H1 (cell line): ENCODE results near the gene TOMT. TPM values are rescaled to one million over a fixed set of nuclear protein-coding genes. Genes with fewer than 3 reads are reported as not detected.

Source experiments
- CTCF ChIA-PET: fragments of 300-600 bp; sonication (Branson Sonifier 250); formaldehyde crosslinking; loops from one replicate; lab custom pipeline; 2021; ENCODE audit not compliant: partially characterized antibody; lab: Charles Lee
- POLR2A ChIA-PET: fragments of 300-600 bp; sonication (Branson Sonifier 250); formaldehyde crosslinking; loops from one replicate; lab custom pipeline; 2021; ENCODE audit warnings: inconsistent platforms; ENCODE audit not compliant: partially characterized antibody; lab: Charles Lee
- DNase-seq, 2 experiments: peaks; one replicate each; pipeline versions ENCODE4 v3.0.0 to v3.0.0-alpha.2; 2010 to 2022; ENCODE audit warnings: low spot score in 2 of 2, low read depth in 1 of 2, mixed read lengths in 1 of 2
- FAIRE-seq: peaks from 2 replicates; lab custom pipeline; 2011; peaks lifted over from hg19 to GRCh38; lab: Jason Lieb, UNC
- H2AFZ ChIP-seq: 2 replicates; pipeline ENCODE4 v1.8.1; 2012; ENCODE audit warnings: low read length, inconsistent platforms
- H2AK5ac ChIP-seq: 2 replicates; pipeline ENCODE4 v1.6.1; 2013; ENCODE audit warnings: low read depth, low read length
- H2BK120ac ChIP-seq: replicated peaks from 2 replicates; pipeline ENCODE3; 2013; ENCODE audit warnings: low read depth, low read length, inconsistent platforms
- H2BK12ac ChIP-seq: 2 replicates; pipeline ENCODE4 v1.6.1; 2013; ENCODE audit warnings: low read depth, low read length
- H2BK15ac ChIP-seq: 2 replicates; pipeline ENCODE4 v1.6.1; 2013; ENCODE audit warnings: low read length
- H2BK20ac ChIP-seq: 2 replicates; pipeline ENCODE4 v1.6.1; 2013; ENCODE audit warnings: low read length
- H2BK5ac ChIP-seq: 2 replicates; pipeline ENCODE4 v1.6.1; 2013; ENCODE audit warnings: low read depth, low read length
- H3K14ac ChIP-seq: 2 replicates; pipeline ENCODE4 v1.6.1; 2013; ENCODE audit warnings: inconsistent platforms; ENCODE audit not compliant: insufficient read length
- H3K18ac ChIP-seq: 2 replicates; pipeline ENCODE4 v1.6.1; 2013; ENCODE audit warnings: low read length; ENCODE audit errors: extremely low read depth
- H3K23ac ChIP-seq: 2 replicates; pipeline ENCODE4 v1.6.1; 2013; ENCODE audit warnings: inconsistent platforms; ENCODE audit not compliant: insufficient read length
- H3K23me2 ChIP-seq: 2 replicates; pipeline ENCODE4 v1.6.1; 2013; ENCODE audit warnings: low read depth, low read length
- H3K27ac ChIP-seq: 2 replicates; pipeline ENCODE4 v1.6.1; 2011; ENCODE audit warnings: low read depth, low read length, inconsistent platforms
- H3K27me3 ChIP-seq, 4 experiments: replicated peaks in 1 of 4; 1 replicate in 1 of 4; 2 replicates in 3 of 4; pipeline versions ENCODE4 v1.6.1 to v1.8.1; 2011 to 2013; ENCODE audit warnings: low read length in 3 of 4, mild to moderate bottlenecking in 3 of 4, inconsistent platforms in 2 of 4, mixed read lengths in 2 of 4, moderate library complexity in 1 of 4; ENCODE audit not compliant: control insufficient read depth in 3 of 4, insufficient read depth in 3 of 4; ENCODE audit errors: extremely low read depth in 1 of 4
- H3K36me3 ChIP-seq, 4 experiments: 2 replicates each; pipeline versions ENCODE4 v1.6.1 to v1.8.1; 2011 to 2013; ENCODE audit warnings: mild to moderate bottlenecking in 4 of 4, low read length in 3 of 4, moderate library complexity in 2 of 4, control low read depth in 1 of 4, inconsistent platforms in 1 of 4; ENCODE audit not compliant: insufficient read depth in 4 of 4, control insufficient read depth in 2 of 4
- H3K4ac ChIP-seq: replicated peaks from 2 replicates; pipeline ENCODE3; 2013; ENCODE audit warnings: low read length, low read depth, mixed read lengths, inconsistent platforms; ENCODE audit not compliant: insufficient read length
- H3K4me1 ChIP-seq, 4 experiments: replicated peaks in 1 of 4; 1 replicate in 1 of 4; 2 replicates in 3 of 4; pipeline versions ENCODE4 v1.6.1 to v1.8.1; 2011 to 2013; ENCODE audit warnings: low read length in 3 of 4, inconsistent platforms in 2 of 4, mixed read lengths in 1 of 4; ENCODE audit not compliant: insufficient read depth in 4 of 4, control insufficient read depth in 3 of 4
- H3K4me2 ChIP-seq, 2 experiments: 2 replicates each; pipeline versions ENCODE4 v1.6.1 to v1.8.1; 2011 to 2013; ENCODE audit warnings: low read depth in 2 of 2, low read length in 2 of 2, control low read depth in 1 of 2, inconsistent platforms in 1 of 2, mild to moderate bottlenecking in 1 of 2; ENCODE audit not compliant: insufficient read depth in 1 of 2
- H3K4me3 ChIP-seq, 4 experiments: fragments of 200-600, 300-600 bp in 1 of 4; sonication (generic), shearing (Covaris generic), sonication (Bioruptor Twin) in 1 of 4; 2 replicates each; pipeline versions ENCODE4 v1.5.1 to v1.8.1; 2011 to 2016; ENCODE audit warnings: low read length in 4 of 4, low read depth in 3 of 4, control low read depth in 2 of 4, inconsistent platforms in 2 of 4, mild to moderate bottlenecking in 2 of 4, mixed read lengths in 1 of 4, moderate library complexity in 1 of 4; ENCODE audit not compliant: insufficient read depth in 2 of 4; ENCODE audit errors: extremely low read depth in 1 of 4
- H3K56ac ChIP-seq: replicated peaks from 2 replicates; pipeline ENCODE3; 2013; ENCODE audit warnings: low read depth, mild to moderate bottlenecking, mixed read lengths, low read length, inconsistent platforms; ENCODE audit not compliant: insufficient read length
- H3K79me1 ChIP-seq: 2 replicates; pipeline ENCODE4 v1.6.1; 2013; ENCODE audit warnings: low read depth, low read length, control low read depth
- H3K79me2 ChIP-seq, 2 experiments: 2 replicates each; pipeline versions ENCODE4 v1.6.1 to v1.8.1; 2012 to 2013; ENCODE audit warnings: low read length in 2 of 2, mild to moderate bottlenecking in 2 of 2, inconsistent platforms in 1 of 2; ENCODE audit not compliant: insufficient read depth in 2 of 2, control insufficient read depth in 1 of 2
- H3K9ac ChIP-seq, 4 experiments: replicated peaks in 1 of 4; 1 replicate in 1 of 4; 2 replicates in 3 of 4; pipeline versions ENCODE4 v1.6.1 to v1.8.1; 2011 to 2013; ENCODE audit warnings: low read depth in 3 of 4, low read length in 3 of 4, control low read depth in 2 of 4, mild to moderate bottlenecking in 2 of 4, moderate library complexity in 2 of 4, inconsistent platforms in 1 of 4; ENCODE audit errors: extremely low read depth in 1 of 4
- H3K9me3 ChIP-seq, 2 experiments: 2 replicates each; pipeline versions ENCODE4 v1.6.1 to v1.8.1; 2012 to 2013; ENCODE audit warnings: mild to moderate bottlenecking in 2 of 2, moderate library complexity in 2 of 2, control low read depth in 1 of 2, inconsistent platforms in 1 of 2, low read depth in 1 of 2, low read length in 1 of 2, mixed read lengths in 1 of 2; ENCODE audit not compliant: insufficient read depth in 2 of 2
- H4K20me1 ChIP-seq, 2 experiments: replicated peaks in 1 of 2; 2 replicates each; pipeline versions ENCODE3 to v1.8.1; 2011 to 2013; ENCODE audit warnings: inconsistent platforms in 2 of 2, low read length in 2 of 2, mild to moderate bottlenecking in 1 of 2; ENCODE audit not compliant: insufficient read depth in 2 of 2, control insufficient read depth in 1 of 2
- H4K5ac ChIP-seq: 2 replicates; pipeline ENCODE4 v1.6.1; 2013; ENCODE audit warnings: low read length, low read depth, mixed read lengths, inconsistent platforms; ENCODE audit not compliant: insufficient read length
- H4K8ac ChIP-seq: 2 replicates; pipeline ENCODE4 v1.8.0; 2013; ENCODE audit warnings: mild to moderate bottlenecking, moderate library complexity, low read length, inconsistent platforms; ENCODE audit not compliant: insufficient read depth; ENCODE audit errors: extremely low read depth
- H4K91ac ChIP-seq: replicated peaks from 2 replicates; pipeline ENCODE3; 2013; ENCODE audit warnings: low read length, mixed read lengths, inconsistent platforms; ENCODE audit not compliant: insufficient read length
- BCL11A ChIP-seq, 2 experiments: IDR thresholded peaks; one replicate each; pipeline ENCODE4 v1.6.1; 2011; ENCODE audit warnings: low read depth in 2 of 2, low read length in 2 of 2, mild to moderate bottlenecking in 2 of 2
- JUN ChIP-seq: IDR thresholded peaks from 2 replicates; pipeline ENCODE4 v1.6.1; 2011; ENCODE audit warnings: low read depth, mild to moderate bottlenecking, improper control_type of control experiment, low read length
- NANOG ChIP-seq: IDR thresholded peaks from 2 replicates; pipeline ENCODE4 v1.6.1; 2011; ENCODE audit warnings: low read length, low read depth, mild to moderate bottlenecking, inconsistent platforms; ENCODE audit not compliant: insufficient read depth, poor library complexity, severe bottlenecking
- NRF1 ChIP-seq: IDR thresholded peaks from 2 replicates; pipeline ENCODE4 v1.6.1; 2011; ENCODE audit warnings: mild to moderate bottlenecking, low read depth, low read length, improper control_type of control experiment
- RBBP5 ChIP-seq: IDR thresholded peaks from 2 replicates; pipeline ENCODE4 v1.7.1; 2012; ENCODE audit warnings: low read depth, mild to moderate bottlenecking, inconsistent platforms, low read length, moderate library complexity, borderline replicate concordance
- RFX5 ChIP-seq: IDR thresholded peaks from 2 replicates; pipeline ENCODE4 v1.6.1; 2011; ENCODE audit warnings: low read depth, low read length, improper control_type of control experiment, borderline replicate concordance
- WGBS, 2 experiments: shearing (Covaris generic) in 1 of 2; methylation state at CpG; one replicate each; pipeline versions ENCODE4 v1.1.6 to v1.1.7; 2013 to 2015; ENCODE audit warnings: low lambda C conversion rate in 2 of 2, mixed read lengths in 2 of 2, inconsistent platforms in 1 of 2, low coverage in 1 of 2, missing lambda C conversion rate in 1 of 2; ENCODE audit not compliant: insufficient replicate concordance in 2 of 2, insufficient coverage in 1 of 2, insufficient read length in 1 of 2; ENCODE audit errors: extremely low coverage in 1 of 2, missing lambda C conversion rate in 1 of 2; 5-methylcytosine and 5-hydroxymethylcytosine counted together
- polyA plus RNA-seq, 7 experiments: library from polyadenylated mRNA; depleted of rRNA in 3 of 7; stranded (reverse) in 5 of 7; unstranded in 2 of 7; fragments of >200 nt in 5 of 7; fragments of 200-250 nt in 2 of 7; gene quantifications; 1 replicate in 5 of 7; 2 replicates in 1 of 7; 4 replicates in 1 of 7; pipeline versions ENCODE4 v1.2.1 to v1.2.3, GENCODE V29; 2011 to 2013; ENCODE audit warnings: missing spikeins in 2 of 7, mixed read lengths in 2 of 7
- total RNA-seq: library from RNA; stranded (reverse); fragmentation: NEBNext Ultra II Directional; extraction: Animal tissue kit (Norgen Biotek cat#: 25700); gene quantifications from 2 replicates; pipeline ENCODE4 v1.2.1, GENCODE V29; 2021
- TF ChIP-seq, protein P1 (sequence below), 3 experiments: IDR thresholded peaks; 1 replicate in 2 of 3; 2 replicates in 1 of 3; pipeline versions ENCODE4 v1.5.1 to v1.6.1; 2011; ENCODE audit warnings: low read length in 3 of 3, mild to moderate bottlenecking in 3 of 3, inconsistent platforms in 2 of 3, low read depth in 1 of 3, moderate library complexity in 1 of 3; ENCODE audit not compliant: insufficient read depth in 1 of 3; ENCODE audit errors: control extremely low read depth in 1 of 3
- TF ChIP-seq, protein P2 (sequence below): IDR thresholded peaks from 2 replicates; pipeline ENCODE4 v1.6.1; 2011; ENCODE audit warnings: low read depth, mild to moderate bottlenecking, low read length; ENCODE audit not compliant: insufficient read depth

The TOMT gene
- total and polyA plus RNA-seq, 2 of the 8 experiments (the other 6 are each of a cell fraction or from before 2014, with no cell fraction given), result 0.11 TPM; not detected in 1

DNA sequence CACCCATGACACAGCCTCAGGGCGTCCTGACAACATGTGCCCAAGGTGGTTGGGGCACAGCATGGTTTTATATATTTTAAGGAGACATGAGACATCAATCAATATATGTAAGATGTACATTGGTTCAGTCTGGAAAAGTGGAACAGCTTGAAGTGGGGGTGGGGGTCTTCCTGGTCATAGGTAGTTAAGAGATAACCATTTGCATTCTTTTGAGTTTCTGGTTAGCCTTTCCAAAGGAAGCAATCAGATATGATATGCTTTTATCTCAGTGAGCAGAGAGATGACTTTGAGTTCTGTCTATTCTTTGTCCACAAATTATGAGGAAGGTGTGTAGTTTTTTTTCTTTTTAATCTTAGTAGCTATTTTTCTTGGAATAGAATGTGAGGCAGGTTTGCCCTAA, 16.9 kb downstream of the TOMT start:
- H3K9ac ChIP-seq, result no peak overlapping the region

More for the DNA sequence above, 16.9 kb downstream of the TOMT start:
- Histone ChIP-seq H3K79me2 (no peaks in the 10 kb centered on the region), H3K56ac (no peak overlapping the region), H2BK12ac (no peak overlapping the region), H2BK120ac (no peak overlapping the region), H2AK5ac (no peak overlapping the region), H3K27me3 (peaks cover 0 to 7% (median 0%) of the 10 kb centered on the region in 4 experiments; a peak in 2 of 7 replicates), H3K4ac (no peak overlapping the region), H3K9me3 (peaks cover 2 to 5% of the 10 kb centered on the region in 2 experiments), H4K8ac (no peak overlapping the region), H4K5ac (no peak overlapping the region), H3K4me1 (no peaks in the 10 kb centered on the region), H3K23me2 (no peaks in the 10 kb centered on the region), H4K91ac (no peak overlapping the region), H4K20me1 (no peaks in the 10 kb centered on the region), H3K4me3 (no peak overlapping the region), H3K23ac (no peak overlapping the region), H3K79me1 (no peaks in the 10 kb centered on the region), H3K36me3 (no peaks in the 10 kb centered on the region), H3K18ac (no peak overlapping the region), H2BK5ac (no peak overlapping the region), H3K27ac (no peak overlapping the region), H2AFZ (no peak overlapping the region), H3K4me2 (no peak overlapping the region), H3K14ac (no peak overlapping the region), H2BK15ac (no peak overlapping the region), H2BK20ac (no peak overlapping the region)
- TF ChIP-seq NANOG (no peak), JUN (no peak), BCL11A (IDR thresholded peaks at IDR 0.05; ENCODE audit: low read depth in 2 of 2, low read length in 2 of 2) (no peak), NRF1 (no peak), RFX5 (no peak), RBBP5 (no peak)
- TF ChIP-seq, protein P1, sequence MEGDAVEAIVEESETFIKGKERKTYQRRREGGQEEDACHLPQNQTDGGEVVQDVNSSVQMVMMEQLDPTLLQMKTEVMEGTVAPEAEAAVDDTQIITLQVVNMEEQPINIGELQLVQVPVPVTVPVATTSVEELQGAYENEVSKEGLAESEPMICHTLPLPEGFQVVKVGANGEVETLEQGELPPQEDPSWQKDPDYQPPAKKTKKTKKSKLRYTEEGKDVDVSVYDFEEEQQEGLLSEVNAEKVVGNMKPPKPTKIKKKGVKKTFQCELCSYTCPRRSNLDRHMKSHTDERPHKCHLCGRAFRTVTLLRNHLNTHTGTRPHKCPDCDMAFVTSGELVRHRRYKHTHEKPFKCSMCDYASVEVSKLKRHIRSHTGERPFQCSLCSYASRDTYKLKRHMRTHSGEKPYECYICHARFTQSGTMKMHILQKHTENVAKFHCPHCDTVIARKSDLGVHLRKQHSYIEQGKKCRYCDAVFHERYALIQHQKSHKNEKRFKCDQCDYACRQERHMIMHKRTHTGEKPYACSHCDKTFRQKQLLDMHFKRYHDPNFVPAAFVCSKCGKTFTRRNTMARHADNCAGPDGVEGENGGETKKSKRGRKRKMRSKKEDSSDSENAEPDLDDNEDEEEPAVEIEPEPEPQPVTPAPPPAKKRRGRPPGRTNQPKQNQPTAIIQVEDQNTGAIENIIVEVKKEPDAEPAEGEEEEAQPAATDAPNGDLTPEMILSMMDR (IDR thresholded peaks at IDR 0.05; ENCODE audit: control extremely low read depth in 1 of 3, insufficient read depth in 1 of 3, low read depth in 1 of 3, low read length in 3 of 3), result no peak
- TF ChIP-seq, protein P2, sequence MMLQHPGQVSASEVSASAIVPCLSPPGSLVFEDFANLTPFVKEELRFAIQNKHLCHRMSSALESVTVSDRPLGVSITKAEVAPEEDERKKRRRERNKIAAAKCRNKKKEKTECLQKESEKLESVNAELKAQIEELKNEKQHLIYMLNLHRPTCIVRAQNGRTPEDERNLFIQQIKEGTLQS, result no peak
- CTCF ChIA-PET, result interaction anchor here (4.8 kb wide), 1 partner anchor 22 kb away, joined by 22 read pairs; no protein-coding TSS in a partner anchor
- no peak for FAIRE-seq
- POLR2A ChIA-PET, result interaction anchor here (0.9 kb wide), 1 partner anchor 10 kb away, joined by 4 read pairs; the partner anchor contains the start of gene ANAPC15
- WGBS, 2 experiments, result 53% methylated on average over 1 of the region's 1 CpG; no CpG with 5 or more reads in 1 of the 2 experiments
- DNase-seq, result no peak
